ENCODE data around the gene ERMARD. TPM values are rescaled to one million over a fixed set of nuclear protein-coding genes. Genes with fewer than 3 reads are reported as not detected.
A peak's percentile ranks its signal among the peaks of the same experiment; 100 is the strongest.

Gene ERMARD
- total RNA-seq, 2 donors from 2014 or later: 8.6 to 12.2 TPM

GRCh38 chr6:169810066-169810989, 58.9 kb downstream of the ERMARD start:
- Histone ChIP-seq H3K4me3 (no peak overlapping the region), H3K27ac (no peak overlapping the region), H3K27me3 (no peaks in the 10 kb centered on the region), H3K9me3 (no peaks in the 10 kb centered on the region), H3K4me1 (no peaks in the 10 kb centered on the region), H3K36me3 (replicated peaks in 1 of 2; ENCODE audit: insufficient read depth in 1 of 2, low read depth in 2 of 2) (no peaks in the 10 kb centered on the region)
- DNase-seq: no peak
- peak; percentile 56 for ATAC-seq
- TF ChIP-seq CTCF (IDR thresholded peaks at IDR 0.05): no peak
- TF ChIP-seq POLR2A (IDR thresholded peaks at IDR 0.05): no peak
- WGBS, 2 donors: 35 to 45% methylated on average over 13 to 18 of the region's 18 CpGs
- intact Hi-C loops (cut with DNase I): no loop called here

GRCh38 chr6:169811072-169811471, 59.6 kb downstream of the ERMARD start:
- Histone ChIP-seq H3K9me3 (peaks cover 0 to 2% (median 0%) of the 10 kb centered on the region in 3 donors), H3K27me3 (no peaks in the 10 kb centered on the region), H3K36me3 (replicated peaks in 1 of 2; ENCODE audit: insufficient read depth in 1 of 2, low read depth in 2 of 2) (no peaks in the 10 kb centered on the region), H3K4me3 (no peak overlapping the region), H3K4me1 (no peaks in the 10 kb centered on the region), H3K27ac (no peak overlapping the region)
- DNase-seq: no peak
- TF ChIP-seq POLR2A (IDR thresholded peaks at IDR 0.05): no peak
- intact Hi-C loops (cut with DNase I): no loop called here
- WGBS, 2 donors: 81 to 85% methylated on average over 8 of the region's 8 CpGs
- ATAC-seq: no peak

- DNase-seq: no peak
- TF ChIP-seq POLR2A (IDR thresholded peaks at IDR 0.05): no peak
- no peak for TF ChIP-seq CTCF (IDR thresholded peaks at IDR 0.05)
- Histone ChIP-seq H3K36me3 (replicated peaks in 1 of 2; ENCODE audit: insufficient read depth in 1 of 2, low read depth in 2 of 2) (no peaks in the 10 kb centered on the region), H3K4me3 (no peak overlapping the region), H3K9me3 (peaks cover 0 to 6% (median 0%) of the 10 kb centered on the region in 3 donors), H3K27ac (no peak overlapping the region), H3K4me1 (no peaks in the 10 kb centered on the region), H3K27me3 (no peaks in the 10 kb centered on the region)
- ATAC-seq: no peak
- intact Hi-C loops (cut with DNase I): no loop called here
- 77 to 86% methylated on average over 10 to 16 of the region's 18 CpGs for WGBS, 2 donors
Measured at GRCh38 chr6:169811521-169812256, 60.3 kb downstream of the ERMARD start.

- DNase-seq (no peak), ATAC-seq (no peak)
- no peak for TF ChIP-seq POLR2A (IDR thresholded peaks at IDR 0.05)
- no peak for TF ChIP-seq CTCF (IDR thresholded peaks at IDR 0.05)
- Histone ChIP-seq H3K4me1 (no peaks in the 10 kb centered on the region), H3K4me3 (no peak overlapping the region), H3K9me3 (peaks cover 0 to 6% (median 0%) of the 10 kb centered on the region in 3 donors), H3K27ac (no peak overlapping the region), H3K36me3 (replicated peaks in 1 of 2; ENCODE audit: insufficient read depth in 1 of 2, low read depth in 2 of 2) (no peaks in the 10 kb centered on the region), H3K27me3 (no peaks in the 10 kb centered on the region)
- WGBS, 2 donors: 84 to 86% methylated on average over 17 of the region's 17 CpGs
- intact Hi-C loops (cut with DNase I): no loop called here
Measured at GRCh38 chr6:169812257-169812644, 60.8 kb downstream of the ERMARD start.

GRCh38 chr6:169813969-169814368, 62.5 kb downstream of the ERMARD start:
- TF ChIP-seq CTCF (IDR thresholded peaks at IDR 0.05): no peak
- TF ChIP-seq POLR2A (IDR thresholded peaks at IDR 0.05): no peak
- intact Hi-C loops (cut with DNase I): no loop called here
- Histone ChIP-seq H3K27ac (no peak overlapping the region), H3K27me3 (no peaks in the 10 kb centered on the region), H3K4me1 (no peaks in the 10 kb centered on the region), H3K9me3 (peaks cover 0 to 6% (median 0%) of the 10 kb centered on the region in 3 donors), H3K4me3 (no peak overlapping the region), H3K36me3 (replicated peaks in 1 of 2; ENCODE audit: insufficient read depth in 1 of 2, low read depth in 2 of 2) (no peaks in the 10 kb centered on the region)
- no peak for ATAC-seq
- DNase-seq: no peak
- WGBS, 2 donors: 80 to 83% methylated on average over 10 to 11 of the region's 11 CpGs
